ENCODE results near the gene EFCAB14. TPM values are rescaled to one million over a fixed set of nuclear protein-coding genes. Genes with fewer than 3 reads are reported as not detected.

EFCAB14 gene
- polyA plus RNA-seq, 1 donor (not counting 4 experiments of a cell fraction or from before 2014, with no cell fraction given): 61.8 TPM

DNA sequence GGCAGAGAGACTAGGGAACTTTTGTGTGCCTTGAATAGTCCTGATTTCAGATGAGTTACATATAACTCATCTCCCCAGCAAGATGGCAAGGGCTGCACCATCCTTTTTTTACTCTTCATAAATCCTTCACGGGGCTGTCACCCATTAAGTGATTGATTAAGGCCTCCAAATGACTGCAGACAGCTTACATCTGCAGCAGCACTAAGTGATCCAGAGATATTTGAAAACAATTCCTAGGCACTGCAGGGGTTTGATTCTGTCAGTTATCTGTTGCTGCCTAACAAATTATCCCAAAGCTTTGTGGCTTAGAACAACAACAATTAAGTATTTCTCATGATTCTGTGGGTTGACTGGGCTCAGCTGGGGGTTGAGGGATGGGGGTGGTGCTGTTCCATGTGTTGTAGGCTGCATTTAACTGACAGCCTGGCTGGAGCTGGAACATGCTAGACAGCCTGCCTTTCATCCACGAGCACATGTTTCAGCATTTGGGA lies 27.9 kb downstream of the EFCAB14 start:
- TF ChIP-seq, protein P1, sequence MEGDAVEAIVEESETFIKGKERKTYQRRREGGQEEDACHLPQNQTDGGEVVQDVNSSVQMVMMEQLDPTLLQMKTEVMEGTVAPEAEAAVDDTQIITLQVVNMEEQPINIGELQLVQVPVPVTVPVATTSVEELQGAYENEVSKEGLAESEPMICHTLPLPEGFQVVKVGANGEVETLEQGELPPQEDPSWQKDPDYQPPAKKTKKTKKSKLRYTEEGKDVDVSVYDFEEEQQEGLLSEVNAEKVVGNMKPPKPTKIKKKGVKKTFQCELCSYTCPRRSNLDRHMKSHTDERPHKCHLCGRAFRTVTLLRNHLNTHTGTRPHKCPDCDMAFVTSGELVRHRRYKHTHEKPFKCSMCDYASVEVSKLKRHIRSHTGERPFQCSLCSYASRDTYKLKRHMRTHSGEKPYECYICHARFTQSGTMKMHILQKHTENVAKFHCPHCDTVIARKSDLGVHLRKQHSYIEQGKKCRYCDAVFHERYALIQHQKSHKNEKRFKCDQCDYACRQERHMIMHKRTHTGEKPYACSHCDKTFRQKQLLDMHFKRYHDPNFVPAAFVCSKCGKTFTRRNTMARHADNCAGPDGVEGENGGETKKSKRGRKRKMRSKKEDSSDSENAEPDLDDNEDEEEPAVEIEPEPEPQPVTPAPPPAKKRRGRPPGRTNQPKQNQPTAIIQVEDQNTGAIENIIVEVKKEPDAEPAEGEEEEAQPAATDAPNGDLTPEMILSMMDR (optimal IDR thresholded peaks at IDR 0.05 in 1 of 3, IDR thresholded peaks at IDR 0.05 in 1 of 3, conservative IDR thresholded peaks at IDR 0.05 in 1 of 3; ENCODE audit: extremely low read depth in 1 of 3, insufficient read depth in 2 of 3, low read length in 3 of 3): no peak
- no peak for TF ChIP-seq EZH2 (IDR thresholded peaks at IDR 0.05; ENCODE audit: low read length)
- FAIRE-seq (no peak), DNase-seq (ENCODE audit: low read depth, low spot score) (no peak)
- no peaks in the 10 kb centered on the region for H3K79me2 ChIP-seq (ENCODE audit: control insufficient read depth, insufficient read depth, low read length)
- H3K9ac ChIP-seq (ENCODE audit: control insufficient read depth, extremely low read depth, insufficient read depth, low read length): no peak overlapping the region
- H3K9me1 ChIP-seq (ENCODE audit: control insufficient read depth, extremely low read depth, insufficient read depth, low read length): no peaks in the 10 kb centered on the region
- peaks cover 27 to 31% of the 10 kb centered on the region in 2 experiments for H3K36me3 ChIP-seq (ENCODE audit: control insufficient read depth in 2 of 2, extremely low read depth in 1 of 2, insufficient read depth in 2 of 2, low read length in 2 of 2)
- H3K27me3 ChIP-seq (ENCODE audit: control insufficient read depth, extremely low read depth, insufficient read depth, low read length): no peaks in the 10 kb centered on the region
- peaks cover 3% of the 10 kb centered on the region for H4K20me1 ChIP-seq (ENCODE audit: control insufficient read depth, extremely low read depth, insufficient read depth, low read length)
- no peak overlapping the region for H2AFZ ChIP-seq (ENCODE audit: control insufficient read depth, low read length)
- H3K4me3 ChIP-seq (ENCODE audit: control insufficient read depth in 2 of 3, extremely low read depth in 1 of 3, insufficient read depth in 2 of 3, low read depth in 1 of 3, low read length in 3 of 3): no peak overlapping the region
- no peak overlapping the region for H3K27ac ChIP-seq (ENCODE audit: control insufficient read depth, insufficient read depth, low read length)
- H3K9me3 ChIP-seq (ENCODE audit: control insufficient read depth, low read depth, low read length): no peaks in the 10 kb centered on the region
- dilution Hi-C loops (cut with MboI; ENCODE audit: extremely low pct_ligation_motif_present, low sequenced_read_pairs): no loop called here
- H3K4me1 ChIP-seq (ENCODE audit: control insufficient read depth, extremely low read depth, insufficient read depth, low read length): no peaks in the 10 kb centered on the region
- H3K4me2 ChIP-seq (ENCODE audit: control insufficient read depth, extremely low read depth, insufficient read depth, low read depth, low read length): no peak overlapping the region

DNA sequence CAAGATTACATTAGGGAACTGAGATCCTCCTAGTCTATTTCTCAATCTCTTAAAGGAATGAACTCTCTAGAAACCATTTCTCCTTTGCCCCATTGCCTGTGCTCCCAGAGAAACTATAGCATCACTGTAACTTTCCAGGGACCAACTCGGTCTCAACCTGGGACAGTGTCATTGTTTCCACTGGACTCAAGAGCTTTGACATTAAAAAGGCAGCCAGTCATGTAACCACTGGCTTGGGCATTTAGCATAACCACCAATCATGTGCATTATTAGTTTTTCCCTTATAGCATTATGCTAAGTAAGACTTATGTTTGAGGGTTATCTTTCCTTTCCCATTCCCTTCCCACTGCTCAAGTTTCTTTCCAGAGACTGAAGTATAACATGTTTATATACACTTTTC lies 29.0 kb downstream of the EFCAB14 start:
- Histone ChIP-seq H3K9me1 (ENCODE audit: control insufficient read depth, extremely low read depth, insufficient read depth, low read length) (no peaks in the 10 kb centered on the region), H3K36me3 (ENCODE audit: control insufficient read depth in 2 of 2, extremely low read depth in 1 of 2, insufficient read depth in 2 of 2, low read length in 2 of 2) (peaks cover 24 to 27% of the 10 kb centered on the region in 2 experiments), H3K4me3 (ENCODE audit: control insufficient read depth in 2 of 3, extremely low read depth in 1 of 3, insufficient read depth in 2 of 3, low read depth in 1 of 3, low read length in 3 of 3) (no peak overlapping the region), H3K27ac (ENCODE audit: control insufficient read depth, insufficient read depth, low read length) (no peak overlapping the region), H3K79me2 (ENCODE audit: control insufficient read depth, insufficient read depth, low read length) (no peaks in the 10 kb centered on the region), H3K27me3 (ENCODE audit: control insufficient read depth, extremely low read depth, insufficient read depth, low read length) (no peaks in the 10 kb centered on the region), H2AFZ (ENCODE audit: control insufficient read depth, low read length) (no peak overlapping the region), H3K4me1 (ENCODE audit: control insufficient read depth, extremely low read depth, insufficient read depth, low read length) (no peaks in the 10 kb centered on the region), H4K20me1 (ENCODE audit: control insufficient read depth, extremely low read depth, insufficient read depth, low read length) (peaks cover 3% of the 10 kb centered on the region), H3K4me2 (ENCODE audit: control insufficient read depth, extremely low read depth, insufficient read depth, low read depth, low read length) (no peak overlapping the region), H3K9me3 (ENCODE audit: control insufficient read depth, low read depth, low read length) (no peaks in the 10 kb centered on the region), H3K9ac (ENCODE audit: control insufficient read depth, extremely low read depth, insufficient read depth, low read length) (no peak overlapping the region)
- TF ChIP-seq, protein P1 (optimal IDR thresholded peaks at IDR 0.05 in 1 of 3, IDR thresholded peaks at IDR 0.05 in 1 of 3, conservative IDR thresholded peaks at IDR 0.05 in 1 of 3; ENCODE audit: extremely low read depth in 1 of 3, insufficient read depth in 2 of 3, low read length in 3 of 3): no peak
- no peak for TF ChIP-seq EZH2 (IDR thresholded peaks at IDR 0.05; ENCODE audit: low read length)
- DNase-seq (ENCODE audit: low read depth, low spot score): no peak
- no peak for FAIRE-seq
- dilution Hi-C loops (cut with MboI; ENCODE audit: extremely low pct_ligation_motif_present, low sequenced_read_pairs): no loop called here

All from keratinocyte (primary cell).